Stomach (tissue), 4 donors: ENCODE data around the gene CDRT15.
"Not testable (repeated sequence)": the region's sequence is repeated elsewhere in the genome, so short reads cannot be mapped to it uniquely, and the experiment has no call there.

Source experiments
- EP300 ChIP-seq: sonication (generic); formaldehyde crosslinking; IDR thresholded peaks from one replicate; pipeline ENCODE4 v1.6.1; 2017; ENCODE audit warnings: antibody characterized with exemption
- POLR2A ChIP-seq, 4 donors: fragments of 450-650 bp; IDR thresholded peaks; one replicate each; pipeline ENCODE4 v1.6.1; 2016; ENCODE audit warnings: antibody characterized with exemption in 4 of 4, control low read depth in 2 of 4, mild to moderate bottlenecking in 1 of 4, moderate library complexity in 1 of 4
- POLR2AphosphoS5 ChIP-seq, 3 donors: sonication (generic); formaldehyde crosslinking; IDR thresholded peaks; one replicate each; pipeline ENCODE4 v1.6.1; 2016; ENCODE audit warnings: antibody characterized with exemption in 3 of 3
- TF ChIP-seq, protein P1 (sequence below), 7 experiments: fragments of 450-650 bp in 4 of 7; fragments of 200-600 bp in 3 of 7; sonication (generic) in 3 of 7; IDR thresholded peaks; one replicate each; pipeline ENCODE4 v1.5.1; 2016 to 2019; ENCODE audit warnings: antibody characterized with exemption in 7 of 7, control low read depth in 2 of 7, mild to moderate bottlenecking in 1 of 7

DNA sequence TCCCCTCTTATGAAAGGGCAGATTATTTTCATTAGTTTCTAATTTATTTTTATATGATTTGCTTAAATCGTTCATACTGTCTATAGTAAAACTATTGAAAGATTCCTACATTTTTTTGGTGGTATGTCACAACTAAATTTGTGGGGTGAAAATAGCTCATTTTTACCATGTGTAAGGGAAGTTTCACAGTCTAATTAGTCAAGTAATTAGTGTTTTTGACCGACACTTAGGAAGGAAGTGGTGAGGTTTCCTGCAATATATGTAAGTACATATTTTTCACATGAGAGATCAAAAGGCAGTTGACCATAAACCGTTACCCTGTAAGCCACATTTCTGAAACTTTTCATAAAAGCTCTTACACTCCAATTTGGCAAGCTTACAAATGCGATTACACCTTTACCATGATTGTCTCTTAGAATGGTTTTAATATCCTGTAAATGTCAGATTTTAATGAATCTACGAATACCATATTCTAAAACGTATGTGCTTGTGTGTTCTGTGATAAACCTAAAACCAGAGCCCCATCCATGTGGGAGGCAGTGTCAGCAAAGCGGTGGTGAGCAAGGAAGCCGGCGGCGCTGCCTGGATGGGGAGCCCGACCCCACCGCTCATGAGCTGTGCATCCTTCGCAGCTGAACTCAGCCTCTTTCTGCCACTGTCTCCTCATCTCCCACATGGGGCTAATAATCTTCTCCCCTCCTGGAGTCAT lies 43.9 kb downstream of the CDRT15 start:
- TF ChIP-seq POLR2AphosphoS5 (IDR thresholded peaks at IDR 0.05); POLR2A (IDR thresholded peaks at IDR 0.05); EP300: not testable (repeated sequence)
- TF ChIP-seq, protein P1, sequence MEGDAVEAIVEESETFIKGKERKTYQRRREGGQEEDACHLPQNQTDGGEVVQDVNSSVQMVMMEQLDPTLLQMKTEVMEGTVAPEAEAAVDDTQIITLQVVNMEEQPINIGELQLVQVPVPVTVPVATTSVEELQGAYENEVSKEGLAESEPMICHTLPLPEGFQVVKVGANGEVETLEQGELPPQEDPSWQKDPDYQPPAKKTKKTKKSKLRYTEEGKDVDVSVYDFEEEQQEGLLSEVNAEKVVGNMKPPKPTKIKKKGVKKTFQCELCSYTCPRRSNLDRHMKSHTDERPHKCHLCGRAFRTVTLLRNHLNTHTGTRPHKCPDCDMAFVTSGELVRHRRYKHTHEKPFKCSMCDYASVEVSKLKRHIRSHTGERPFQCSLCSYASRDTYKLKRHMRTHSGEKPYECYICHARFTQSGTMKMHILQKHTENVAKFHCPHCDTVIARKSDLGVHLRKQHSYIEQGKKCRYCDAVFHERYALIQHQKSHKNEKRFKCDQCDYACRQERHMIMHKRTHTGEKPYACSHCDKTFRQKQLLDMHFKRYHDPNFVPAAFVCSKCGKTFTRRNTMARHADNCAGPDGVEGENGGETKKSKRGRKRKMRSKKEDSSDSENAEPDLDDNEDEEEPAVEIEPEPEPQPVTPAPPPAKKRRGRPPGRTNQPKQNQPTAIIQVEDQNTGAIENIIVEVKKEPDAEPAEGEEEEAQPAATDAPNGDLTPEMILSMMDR (IDR thresholded peaks at IDR 0.05) = not testable (repeated sequence)
